GM12891 (cell line): ENCODE results near the gene MRPL10.

Experiments
- DNase-seq: peaks from one replicate; pipeline ENCODE4 v3.0.0; 2011; ENCODE audit warnings: low spot score; ENCODE audit not compliant: insufficient read length
- FAIRE-seq: peaks from 2 replicates; lab custom pipeline; 2011; peaks lifted over from hg19 to GRCh38; lab: Jason Lieb, UNC
- PAX5 ChIP-seq: IDR thresholded peaks from 2 replicates; pipeline ENCODE4 v1.6.1; 2011; ENCODE audit warnings: low read length, moderate library complexity, mild to moderate bottlenecking; ENCODE audit not compliant: insufficient read depth, severe bottlenecking
- POLR2A ChIP-seq: IDR thresholded peaks from 2 replicates; pipeline ENCODE4 v1.6.1; 2011; ENCODE audit warnings: low read depth, low read length, control low read depth
- POLR2AphosphoS5 ChIP-seq: IDR thresholded peaks from 2 replicates; pipeline ENCODE4 v1.6.1; 2011; ENCODE audit warnings: low read depth, low read length, control low read depth
- POU2F2 ChIP-seq: IDR thresholded peaks from 2 replicates; pipeline ENCODE4 v1.6.1; 2011; ENCODE audit warnings: low read depth, mild to moderate bottlenecking, control low read depth, low read length, moderate library complexity
- SPI1 ChIP-seq: IDR thresholded peaks from 2 replicates; pipeline ENCODE4 v1.6.1; 2011; ENCODE audit warnings: low read depth, low read length, control low read depth
- TAF1 ChIP-seq: IDR thresholded peaks from 2 replicates; pipeline ENCODE4 v1.6.1; 2011; ENCODE audit warnings: low read depth, low read length, control low read depth

The MRPL10 gene

GRCh38 chr17:47840742-47841487, 9.6 kb upstream of the MRPL10 start, which contains the start of gene SCRN2:
TSS of gene SCRN2 (minus strand) at chr17:47841273. CDS start at chr17:47840843, 430 bp downstream.
- DNase-seq, result peak; percentile 95
- TF ChIP-seq POU2F2 (no peak), SPI1 (no peak), POLR2A (no peak), PAX5 (no peak), TAF1 (peak; percentile 10; the same call in 1 of the 2 replicates)
- peak; percentile 96 for FAIRE-seq

GRCh38 chr17:47840001-47840741, 8.8 kb upstream of the MRPL10 start:
- DNase-seq (no peak), FAIRE-seq (no peak)
- TF ChIP-seq TAF1 (no peak), POU2F2 (no peak), PAX5 (no peak), POLR2A (no peak)

GRCh38 chr17:47839071-47839470, 7.7 kb upstream of the MRPL10 start:
- no peak for DNase-seq
- TF ChIP-seq TAF1 (no peak), SPI1 (no peak), PAX5 (no peak)
- FAIRE-seq, result no peak

- TF ChIP-seq POLR2AphosphoS5 (no peak), SPI1 (no peak), PAX5 (no peak), TAF1 (no peak), POU2F2 (no peak), POLR2A (no peak)
- DNase-seq (no peak), FAIRE-seq (no peak)
Observed at GRCh38 chr17:47838636-47839035, 7.3 kb upstream of the MRPL10 start.

GRCh38 chr17:47837401-47838039, 6.2 kb upstream of the MRPL10 start:
- no peak for DNase-seq
- no peak for FAIRE-seq
- no peak for TF ChIP-seq PAX5
- TF ChIP-seq POLR2AphosphoS5, result no peak
- no peak for TF ChIP-seq POLR2A
- no peak for TF ChIP-seq SPI1
- TF ChIP-seq POU2F2, result no peak
- TF ChIP-seq TAF1, result no peak

- DNase-seq, result no peak
- TF ChIP-seq POLR2A (no peak), PAX5 (no peak), TAF1 (no peak), SPI1 (no peak), POLR2AphosphoS5 (no peak), POU2F2 (no peak)
- no peak for FAIRE-seq
Observed at GRCh38 chr17:47836601-47837000, 5.3 kb upstream of the MRPL10 start.

GRCh38 chr17:47834756-47835155, 3.4 kb upstream of the MRPL10 start:
- DNase-seq, result no peak
- TF ChIP-seq PAX5 (no peak), TAF1 (no peak), POU2F2 (no peak), POLR2A (no peak), POLR2AphosphoS5 (no peak), SPI1 (no peak)
- FAIRE-seq, result no peak

GRCh38 chr17:47831934-47832327, 590 bp upstream of the MRPL10 start:
- DNase-seq (no peak), FAIRE-seq (no peak)
- no peak for TF ChIP-seq PAX5
- 0 out of 2 replicates have a peak, but pooled peaks have one; percentile 20 for TF ChIP-seq SPI1
- TF ChIP-seq POLR2A, result no peak

- no peak for DNase-seq
- no peak for FAIRE-seq
- no peak for TF ChIP-seq TAF1
- no peak for TF ChIP-seq POU2F2
- TF ChIP-seq POLR2AphosphoS5, result no peak
- TF ChIP-seq PAX5, result no peak
- TF ChIP-seq SPI1, result no peak
- no peak for TF ChIP-seq POLR2A
Observed at GRCh38 chr17:47830396-47831002, 842 bp downstream of the MRPL10 start.
